ENCODE results near the gene KLHL18.
"Not testable (repeated sequence)": the region's sequence is repeated elsewhere in the genome, so short reads cannot be mapped to it uniquely, and the experiment has no call there.

KLHL18 gene

GRCh38 chr3:47276558-47276957 lies 6.2 kb upstream of the KLHL18 start:
- DNase-seq: no peak

GRCh38 chr3:47280519-47280918 lies 2.2 kb upstream of the KLHL18 start:
- DNase-seq: no peak

DNA sequence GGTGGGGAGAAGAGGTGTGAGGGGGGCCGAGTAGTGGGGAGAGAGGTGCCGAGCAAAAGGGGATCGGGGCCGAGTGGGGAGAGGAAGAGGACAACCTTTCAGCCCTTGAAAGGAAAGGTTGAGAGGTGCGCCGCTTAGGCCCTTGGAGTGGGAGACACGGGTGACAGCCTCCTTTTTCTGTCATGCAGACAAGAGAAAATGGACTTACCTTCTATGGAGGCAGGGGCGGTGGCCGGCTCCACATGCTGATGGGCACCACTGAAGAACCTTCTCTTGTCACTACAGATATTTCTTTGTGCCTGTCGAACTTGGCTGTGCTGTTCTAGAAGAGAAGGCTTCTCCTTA lies 421 bp downstream of the KLHL18 start:
- DNase-seq: peak; percentile 22

DNA sequence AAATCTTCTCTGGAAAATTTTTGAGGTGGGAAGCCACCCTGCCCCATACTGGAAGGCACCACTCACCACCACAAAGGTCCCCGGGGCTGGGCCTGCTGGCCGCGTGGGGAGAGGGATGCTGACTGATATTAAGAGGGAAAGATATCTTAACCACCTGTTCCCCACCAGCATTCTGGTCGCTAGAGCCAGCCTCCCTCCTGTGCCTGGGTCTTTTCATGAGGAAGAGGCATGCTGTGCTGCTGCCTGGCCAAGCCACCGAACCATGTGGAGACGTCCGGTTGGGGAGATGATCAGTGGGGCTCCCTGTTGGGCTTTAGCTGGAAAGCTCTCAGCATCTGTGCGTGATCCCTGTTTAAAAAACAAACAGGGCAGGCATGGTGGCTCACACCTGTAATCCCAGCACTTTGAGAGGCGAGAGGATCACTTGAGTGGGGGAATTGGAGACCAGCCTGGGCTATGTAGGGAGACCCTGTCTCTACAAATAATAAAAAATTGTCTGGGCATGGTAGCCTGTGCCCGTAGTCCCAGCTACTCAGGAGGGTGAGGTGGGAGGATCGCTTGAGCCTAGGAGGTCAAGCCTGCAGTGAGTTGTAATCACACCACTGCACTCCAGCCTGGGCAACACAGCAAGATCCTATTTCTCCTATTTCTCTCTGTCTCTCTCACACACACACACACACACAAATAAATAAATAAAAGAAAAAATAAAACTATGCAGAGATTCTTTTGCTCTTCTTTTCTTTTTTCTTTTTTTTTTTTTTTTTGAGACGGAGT lies 1.0 kb downstream of the KLHL18 start:
- peak; percentile 75 for DNase-seq

- no peak for DNase-seq
Measured at GRCh38 chr3:47288966-47289910, 6.5 kb downstream of the KLHL18 start.

DNA sequence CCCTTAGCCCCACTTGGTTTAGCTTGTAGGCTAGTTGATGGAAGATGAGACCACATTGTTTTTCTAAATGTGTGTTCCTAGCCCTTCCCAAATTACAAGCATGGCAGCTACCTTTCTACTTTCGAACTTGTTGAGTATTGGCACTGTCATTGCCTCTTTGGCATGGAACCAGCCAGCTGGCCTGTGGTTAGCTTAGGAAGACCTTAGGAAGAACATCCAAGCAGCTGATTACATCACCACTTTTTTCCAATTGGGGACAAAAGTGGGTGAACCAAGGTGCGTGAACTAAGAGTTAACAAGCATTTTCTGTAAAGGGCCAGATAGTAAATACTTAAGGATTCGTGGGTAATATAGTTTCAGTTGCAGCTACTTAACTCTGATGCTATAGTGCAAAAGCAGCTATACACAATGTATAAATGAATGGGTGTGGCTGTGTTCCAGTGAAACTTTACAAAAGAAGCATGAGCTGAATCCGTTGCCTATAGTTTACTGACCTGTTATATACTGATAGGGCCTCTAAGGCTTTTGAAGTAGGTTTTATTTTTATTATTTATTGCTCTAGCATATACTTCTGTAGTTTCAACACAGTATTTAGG lies 8.5 kb downstream of the KLHL18 start:
- no peak for DNase-seq

DNA sequence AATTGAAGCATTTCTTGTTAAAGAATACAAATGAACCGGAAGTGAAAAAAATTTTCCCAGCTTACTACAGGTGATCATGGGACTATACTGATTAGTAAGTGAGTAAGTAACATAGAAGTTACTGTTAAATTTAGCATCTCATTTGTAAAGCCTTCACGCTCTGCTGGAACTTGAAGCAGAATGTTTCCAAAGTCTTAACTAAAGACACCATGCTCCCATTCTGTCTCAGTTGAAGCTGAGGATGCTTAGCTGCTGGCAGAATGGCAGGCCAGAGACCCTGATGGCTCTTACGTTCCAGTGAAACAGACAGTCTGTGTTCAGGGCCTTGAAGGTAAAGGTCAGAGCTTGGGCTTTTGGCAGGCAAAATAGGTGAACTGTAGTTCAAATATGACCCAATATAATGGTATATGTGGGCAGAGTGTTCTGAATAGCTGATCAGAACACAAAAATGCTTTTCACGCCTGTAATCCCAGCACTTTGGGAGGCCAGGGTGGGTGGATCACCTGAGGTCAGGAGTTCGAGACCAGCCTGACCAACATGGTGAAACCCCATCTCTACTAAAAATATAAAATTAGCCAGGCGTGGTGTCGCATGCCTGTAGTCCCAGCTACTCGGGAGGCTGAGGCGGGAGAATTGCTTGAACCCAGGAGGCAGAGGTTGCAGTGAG lies 9.1 kb downstream of the KLHL18 start:
- not testable (repeated sequence) for DNase-seq

DNA sequence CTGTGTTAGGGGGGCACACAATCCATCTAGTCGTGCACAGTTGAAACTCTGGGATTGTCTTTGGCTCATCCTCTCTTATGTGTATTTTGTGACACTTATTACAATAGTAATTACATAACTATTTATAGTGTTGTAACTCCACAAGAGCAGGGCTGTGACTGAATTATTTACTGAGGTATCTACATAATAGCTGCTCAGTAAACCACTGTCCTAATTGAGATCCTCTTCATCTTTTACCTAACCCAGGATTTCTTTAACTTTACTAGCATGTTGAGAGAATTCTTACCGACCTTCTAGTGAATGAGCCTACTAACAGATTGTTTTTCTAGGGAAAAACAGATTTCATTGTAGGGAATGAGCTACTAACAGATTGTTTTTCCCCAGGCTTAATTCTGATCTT lies 11.1 kb downstream of the KLHL18 start:
- DNase-seq: no peak

DNA sequence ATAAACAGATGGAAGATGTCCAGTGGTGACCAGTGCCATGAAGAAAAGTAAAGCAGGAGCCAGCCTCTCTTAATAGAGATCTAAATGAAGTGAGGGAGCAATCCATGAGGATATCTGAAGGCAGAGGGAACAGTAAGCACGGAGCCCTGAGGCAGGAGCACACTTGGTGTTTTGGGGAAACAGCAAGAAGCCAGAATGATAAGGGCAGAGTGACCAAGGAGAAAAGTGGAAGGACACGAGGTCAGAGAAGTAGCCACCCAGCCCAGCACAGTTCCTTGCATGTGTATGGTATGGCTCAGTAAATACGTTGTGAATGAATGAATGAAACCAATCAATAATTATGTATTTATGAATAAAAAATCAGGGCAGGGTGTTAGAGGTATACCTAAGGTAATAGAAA lies 11.6 kb downstream of the KLHL18 start:
- DNase-seq: no peak

- DNase-seq: no peak
Measured at GRCh38 chr3:47295322-47295721, 12.6 kb downstream of the KLHL18 start.

- no peak for DNase-seq
Measured at GRCh38 chr3:47295976-47296375, 13.2 kb downstream of the KLHL18 start.

- no peak for DNase-seq
Measured at GRCh38 chr3:47296562-47297302, 14.0 kb downstream of the KLHL18 start.

DNA sequence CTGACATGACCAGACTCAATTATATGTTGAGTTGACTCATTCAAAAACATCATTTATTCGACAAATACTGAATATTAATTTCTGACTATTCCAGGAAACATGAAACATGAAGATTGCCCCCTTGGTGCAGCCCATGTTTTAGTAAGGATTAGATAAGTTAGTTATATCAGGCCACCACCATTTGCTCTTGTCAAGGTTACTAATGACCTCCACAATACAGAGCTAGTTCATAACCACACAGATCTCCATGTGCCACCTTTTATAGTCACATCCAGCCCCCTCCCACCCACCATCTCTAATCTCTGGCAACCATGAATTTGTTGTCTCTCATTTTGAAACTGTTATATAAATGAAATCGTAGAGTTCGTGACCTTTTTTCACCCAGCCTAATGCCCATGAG lies 15.7 kb downstream of the KLHL18 start:
- no peak for DNase-seq

GRCh38 chr3:47299381-47300318 lies 16.9 kb downstream of the KLHL18 start:
- no peak for DNase-seq

GRCh38 chr3:47301456-47301855 lies 18.7 kb downstream of the KLHL18 start:
- DNase-seq: no peak

GRCh38 chr3:47306022-47306421 lies 23.3 kb downstream of the KLHL18 start:
- no peak for DNase-seq

DNA sequence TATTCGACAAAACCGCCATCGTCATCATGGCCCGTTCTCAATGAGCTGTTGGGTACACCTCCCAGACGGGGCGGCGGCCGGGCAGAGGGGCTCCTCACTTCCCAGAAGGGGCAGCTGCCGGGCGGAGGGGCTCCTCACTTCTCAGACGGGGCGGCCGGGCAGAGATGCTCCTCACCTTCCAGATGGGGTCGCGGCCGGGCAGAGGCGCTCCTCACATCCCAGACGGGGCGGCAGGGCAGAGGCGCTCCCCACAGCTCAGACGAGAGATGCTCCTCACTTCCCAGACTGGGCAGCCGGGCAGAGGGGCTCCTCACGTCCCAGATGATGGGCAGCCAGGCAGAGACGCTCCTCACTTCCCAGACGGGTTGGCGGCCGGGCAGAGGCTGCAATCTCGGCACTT lies 26.5 kb downstream of the KLHL18 start:
- DNase-seq: not testable (repeated sequence)

- no peak for DNase-seq
Measured at GRCh38 chr3:47310391-47310790, 27.6 kb downstream of the KLHL18 start.

- DNase-seq: no peak
Measured at GRCh38 chr3:47313341-47314055, 30.8 kb downstream of the KLHL18 start.

DNA sequence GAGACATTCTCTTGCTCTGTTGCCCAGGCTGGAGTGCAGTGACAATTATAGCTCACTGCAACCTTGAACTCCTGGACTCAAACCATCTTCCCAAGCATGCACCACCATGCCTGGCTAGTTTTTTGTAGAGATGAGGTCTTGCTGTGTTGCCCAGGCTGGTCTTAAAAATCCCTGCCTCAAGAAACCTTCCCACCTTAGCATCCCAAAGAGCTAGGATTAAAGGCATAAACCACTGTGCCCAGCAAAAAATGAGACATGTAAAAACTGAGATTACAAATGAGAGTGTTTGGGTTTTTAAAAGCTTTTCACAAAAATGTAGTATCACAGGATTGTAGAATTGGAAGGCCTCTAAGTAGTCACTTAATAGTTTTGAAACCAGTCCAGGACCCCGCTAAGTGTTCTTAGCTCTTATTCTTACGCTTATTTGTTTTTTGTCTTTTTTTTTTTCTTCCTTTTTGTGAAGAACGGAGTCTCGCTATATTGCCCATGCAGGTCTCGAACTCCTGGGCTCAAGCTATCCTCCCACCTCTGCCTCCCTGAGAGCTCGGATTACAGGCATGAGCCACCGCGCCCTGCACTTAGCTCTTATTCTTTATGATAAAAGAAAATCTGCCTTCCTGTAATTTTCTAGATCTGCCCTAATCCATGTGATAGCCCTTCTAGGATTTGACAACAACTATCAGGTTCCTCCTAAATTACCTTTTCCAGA lies 31.5 kb downstream of the KLHL18 start:
- no peak for DNase-seq

All from NCI-H146 (cell line).